ENCODE data around the gene RPL9.

- TF ChIP-seq, protein P1, sequence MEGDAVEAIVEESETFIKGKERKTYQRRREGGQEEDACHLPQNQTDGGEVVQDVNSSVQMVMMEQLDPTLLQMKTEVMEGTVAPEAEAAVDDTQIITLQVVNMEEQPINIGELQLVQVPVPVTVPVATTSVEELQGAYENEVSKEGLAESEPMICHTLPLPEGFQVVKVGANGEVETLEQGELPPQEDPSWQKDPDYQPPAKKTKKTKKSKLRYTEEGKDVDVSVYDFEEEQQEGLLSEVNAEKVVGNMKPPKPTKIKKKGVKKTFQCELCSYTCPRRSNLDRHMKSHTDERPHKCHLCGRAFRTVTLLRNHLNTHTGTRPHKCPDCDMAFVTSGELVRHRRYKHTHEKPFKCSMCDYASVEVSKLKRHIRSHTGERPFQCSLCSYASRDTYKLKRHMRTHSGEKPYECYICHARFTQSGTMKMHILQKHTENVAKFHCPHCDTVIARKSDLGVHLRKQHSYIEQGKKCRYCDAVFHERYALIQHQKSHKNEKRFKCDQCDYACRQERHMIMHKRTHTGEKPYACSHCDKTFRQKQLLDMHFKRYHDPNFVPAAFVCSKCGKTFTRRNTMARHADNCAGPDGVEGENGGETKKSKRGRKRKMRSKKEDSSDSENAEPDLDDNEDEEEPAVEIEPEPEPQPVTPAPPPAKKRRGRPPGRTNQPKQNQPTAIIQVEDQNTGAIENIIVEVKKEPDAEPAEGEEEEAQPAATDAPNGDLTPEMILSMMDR (IDR thresholded peaks at IDR 0.05 in 8 of 11, conservative IDR thresholded peaks at IDR 0.05 in 3 of 11) = no peak
- no peak for TF ChIP-seq POLR2AphosphoS5 (IDR thresholded peaks at IDR 0.05)
These were observed 1.6 kb downstream of the RPL9 start for GRCh38 chr4:39456946-39457763.
